Ovary (tissue), 9 donors: ENCODE results near the gene GSK3A. TPM values are rescaled to one million over a fixed set of nuclear protein-coding genes. Genes with fewer than 3 reads are reported as not detected.

Experiments used
- DNase-seq, 5 donors: peaks; one replicate each; pipeline ENCODE4 v3.0.0-alpha.2; 2019 to 2020
- H3K27ac ChIP-seq, 2 donors: fragments of 200-600 bp; one replicate each; pipeline versions ENCODE4 v1.5.1 to v1.8.0; 2019 to 2022
- H3K27me3 ChIP-seq: fragments of 200-600 bp; one replicate; pipeline ENCODE4 v1.8.0; 2022
- H3K36me3 ChIP-seq: fragments of 200-600 bp; sonication (generic); one replicate; pipeline ENCODE4 v1.5.1; 2019
- H3K4me1 ChIP-seq: one replicate; pipeline ENCODE4 v1.8.1; 2013; ENCODE audit warnings: mild to moderate bottlenecking, moderate library complexity; ENCODE audit not compliant: insufficient read depth
- H3K4me3 ChIP-seq: fragments of 200-600 bp; sonication (generic); one replicate; pipeline ENCODE4 v1.5.1; 2017
- H3K9me3 ChIP-seq, 2 donors: fragments of 200-600 bp in 1 of 2; sonication (generic) in 1 of 2; one replicate each; pipeline versions ENCODE4 v1.5.1 to v1.8.1; 2013 to 2019; ENCODE audit warnings: mild to moderate bottlenecking in 1 of 2, moderate library complexity in 1 of 2
- EP300 ChIP-seq: sonication (generic); formaldehyde crosslinking; IDR thresholded peaks from one replicate; pipeline ENCODE4 v1.6.1; 2017; ENCODE audit warnings: antibody characterized with exemption
- POLR2A ChIP-seq: fragments of 450-650 bp; IDR thresholded peaks from one replicate; pipeline ENCODE4 v1.6.1; 2017; ENCODE audit warnings: antibody characterized with exemption, mild to moderate bottlenecking, moderate library complexity
- WGBS, 3 donors: extraction: QIAGEN DNeasy Blood & Tissue Kit in 1 of 3; methylation state at CpG; one replicate each; pipeline versions ENCODE4 v1.1.5 to v1.1.7; 2013 to 2017; 5-methylcytosine and 5-hydroxymethylcytosine counted together
- intact Hi-C, 4 donors: fragments of 100-400 bp; cut with DNase I; formaldehyde crosslinking; loops; one replicate each; pipeline versions ENCODE4 v1.11.0 to v1.15.1; 2022 to 2023
- polyA plus RNA-seq, 2 donors: library from polyadenylated mRNA; stranded (reverse); fragments of 200-250 nt in 1 of 2; fragments of 350-450 nt in 1 of 2; fragmentation: Illumina TruSeq in 1 of 2; extraction: RNeasy Lipid Tissue Mini Kit (QIAGEN cat#74804) in 1 of 2; gene quantifications; one replicate each; pipeline ENCODE4 v1.2.3, GENCODE V29; 2013 to 2014
- total RNA-seq, 7 donors: library from RNA; depleted of rRNA in 2 of 7; stranded (reverse); fragments of >200 nt in 2 of 7; fragmentation: NEBNext Ultra II Directional in 3 of 7; extraction: Animal tissue kit (Norgen Biotek cat#: 25700) in 3 of 7; gene quantifications; one replicate each; pipeline versions ENCODE4 v1.1.0 to v1.2.4, GENCODE V29; 2016 to 2023
- TF ChIP-seq, protein P1 (sequence below), 3 donors: fragments of 450-650 bp in 2 of 3; fragments of 200-600 bp in 1 of 3; IDR thresholded peaks; one replicate each; pipeline versions ENCODE4 v1.5.1 to v1.8.0; 2016 to 2022; ENCODE audit warnings: antibody characterized with exemption in 3 of 3, mild to moderate bottlenecking in 1 of 3
- donor health status: DM: no; HTN: no; CAD: no; lungs with moderate emphysema.
- donor health status: DM: no; HTN: no; CAD: no.
- donor health status: Bipolar disorder and iron deficiency.
- donor health status: DM: yes; HTN: yes; CAD: no.
- donor health status: DM: no; HTN: no; CAD: no.
- donor health status: DM: yes; HTN: yes; CAD: no.

Gene GSK3A
- total and polyA plus RNA-seq, 9 donors, result 16.0 to 40.9 (median 34.9) TPM

DNA sequence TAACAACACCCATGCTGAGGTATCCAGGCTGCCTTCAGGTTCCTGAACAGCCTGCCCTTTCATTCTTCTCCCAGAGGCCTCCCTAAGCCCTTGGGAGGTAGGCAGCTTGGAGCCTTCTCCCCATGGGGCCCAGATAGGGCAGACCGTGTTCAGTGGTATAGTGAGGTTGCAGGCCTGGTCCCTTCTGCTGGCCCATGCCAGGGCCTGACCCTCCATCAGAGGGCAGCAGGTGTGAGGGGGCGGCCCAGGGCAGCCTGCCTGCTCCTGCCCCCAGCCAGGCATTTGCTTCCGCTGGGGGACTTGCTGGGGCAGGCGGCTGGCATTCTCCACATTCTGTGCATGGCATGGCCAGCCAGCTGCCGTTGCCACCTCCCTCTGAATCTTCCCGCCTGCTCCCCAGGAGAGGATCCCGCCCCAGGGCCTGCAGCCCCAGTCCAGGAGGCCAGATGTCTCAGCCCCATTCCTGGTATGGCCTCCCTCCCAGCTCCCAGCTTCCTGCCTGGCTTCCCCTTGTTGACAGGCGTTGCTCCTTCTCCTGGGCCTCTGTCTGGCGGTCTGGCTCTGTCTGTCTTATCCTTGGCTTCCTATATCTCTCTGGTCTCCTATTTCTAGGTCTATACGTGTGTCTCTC is 35.5 kb upstream of the GSK3A start:
- DNase-seq, result peak in 4 of 5 donors; percentile 34 to 50 (median 42)
- Histone ChIP-seq H3K4me3 (no peak overlapping the region), H3K4me1 (peaks cover 17% of the 10 kb centered on the region), H3K36me3 (no peaks in the 10 kb centered on the region), H3K9me3 (no peaks in the 10 kb centered on the region), H3K27ac (peak overlapping the region; percentile 24 to 98), H3K27me3 (no peaks in the 10 kb centered on the region)
- intact Hi-C loops, result no loop called here
- WGBS, 3 donors, result 49 to 57% (median 57%) methylated on average over 10 of the region's 10 CpGs
- TF ChIP-seq, protein P1, sequence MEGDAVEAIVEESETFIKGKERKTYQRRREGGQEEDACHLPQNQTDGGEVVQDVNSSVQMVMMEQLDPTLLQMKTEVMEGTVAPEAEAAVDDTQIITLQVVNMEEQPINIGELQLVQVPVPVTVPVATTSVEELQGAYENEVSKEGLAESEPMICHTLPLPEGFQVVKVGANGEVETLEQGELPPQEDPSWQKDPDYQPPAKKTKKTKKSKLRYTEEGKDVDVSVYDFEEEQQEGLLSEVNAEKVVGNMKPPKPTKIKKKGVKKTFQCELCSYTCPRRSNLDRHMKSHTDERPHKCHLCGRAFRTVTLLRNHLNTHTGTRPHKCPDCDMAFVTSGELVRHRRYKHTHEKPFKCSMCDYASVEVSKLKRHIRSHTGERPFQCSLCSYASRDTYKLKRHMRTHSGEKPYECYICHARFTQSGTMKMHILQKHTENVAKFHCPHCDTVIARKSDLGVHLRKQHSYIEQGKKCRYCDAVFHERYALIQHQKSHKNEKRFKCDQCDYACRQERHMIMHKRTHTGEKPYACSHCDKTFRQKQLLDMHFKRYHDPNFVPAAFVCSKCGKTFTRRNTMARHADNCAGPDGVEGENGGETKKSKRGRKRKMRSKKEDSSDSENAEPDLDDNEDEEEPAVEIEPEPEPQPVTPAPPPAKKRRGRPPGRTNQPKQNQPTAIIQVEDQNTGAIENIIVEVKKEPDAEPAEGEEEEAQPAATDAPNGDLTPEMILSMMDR (IDR thresholded peaks at IDR 0.05), result no peak
- no peak for TF ChIP-seq POLR2A
- no peak for TF ChIP-seq EP300

DNA sequence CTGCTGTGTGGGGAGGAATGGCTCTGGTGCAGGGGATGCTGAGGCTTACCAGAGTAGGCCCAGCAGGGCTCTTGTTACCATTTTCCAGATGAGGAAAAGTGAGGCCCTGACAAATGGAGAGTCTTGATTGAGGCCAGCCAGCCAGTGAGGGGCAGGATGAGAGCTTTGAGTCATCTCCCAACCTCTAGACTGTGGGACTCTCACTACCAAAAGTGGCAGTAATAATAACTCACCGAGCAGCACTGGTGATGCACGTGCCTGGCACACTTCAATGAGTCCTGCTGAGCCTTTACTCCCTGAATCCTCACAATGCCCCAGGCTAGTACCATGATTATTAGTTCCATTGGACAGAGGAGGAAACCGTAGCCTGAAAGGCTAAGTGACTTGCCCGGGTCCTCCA is 34.4 kb upstream of the GSK3A start:
- no peaks in the 10 kb centered on the region for H3K9me3 ChIP-seq
- no peaks in the 10 kb centered on the region for H3K27me3 ChIP-seq
- TF ChIP-seq EP300, result no peak
- TF ChIP-seq, protein P1 (IDR thresholded peaks at IDR 0.05), result no peak
- no peak for TF ChIP-seq POLR2A
- no peak for DNase-seq
- 82 to 85% (median 85%) methylated on average over 4 of the region's 4 CpGs for WGBS, 3 donors
- no peak overlapping the region for H3K4me3 ChIP-seq
- peaks cover 11% of the 10 kb centered on the region for H3K4me1 ChIP-seq
- intact Hi-C loops, result no loop called here
- no peaks in the 10 kb centered on the region for H3K36me3 ChIP-seq
- H3K27ac ChIP-seq, result no peak overlapping the region

DNA sequence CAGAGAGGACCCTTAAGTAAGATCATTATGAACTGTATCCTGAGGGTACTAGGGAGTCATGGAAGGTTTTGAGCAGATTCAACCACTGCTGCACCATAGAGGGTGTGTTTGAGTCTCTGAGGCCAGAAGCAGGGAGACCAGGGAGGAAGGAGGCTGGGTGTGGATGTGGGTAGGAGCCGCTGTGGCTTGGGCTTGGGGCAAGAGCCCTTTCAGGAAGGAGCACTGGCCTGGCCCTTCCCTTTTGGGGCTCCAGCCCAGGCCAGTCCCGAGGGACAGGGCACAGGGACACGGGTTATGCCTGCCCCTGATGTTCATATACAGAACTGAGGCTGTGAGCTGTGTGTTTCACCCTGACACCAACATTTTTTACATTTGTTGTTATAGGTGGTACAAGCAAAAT is 33.9 kb upstream of the GSK3A start:
- DNase-seq, result no peak
- H3K9me3 ChIP-seq, result no peaks in the 10 kb centered on the region
- no peak overlapping the region for H3K27ac ChIP-seq
- no peaks in the 10 kb centered on the region for H3K27me3 ChIP-seq
- no peaks in the 10 kb centered on the region for H3K36me3 ChIP-seq
- intact Hi-C loops, result no loop called here
- H3K4me1 ChIP-seq, result peaks cover 6% of the 10 kb centered on the region
- 64 to 77% (median 71%) methylated on average over 3 of the region's 3 CpGs for WGBS, 3 donors
- no peak overlapping the region for H3K4me3 ChIP-seq
- TF ChIP-seq EP300, result no peak
- TF ChIP-seq, protein P1 (IDR thresholded peaks at IDR 0.05), result no peak
- no peak for TF ChIP-seq POLR2A

DNA sequence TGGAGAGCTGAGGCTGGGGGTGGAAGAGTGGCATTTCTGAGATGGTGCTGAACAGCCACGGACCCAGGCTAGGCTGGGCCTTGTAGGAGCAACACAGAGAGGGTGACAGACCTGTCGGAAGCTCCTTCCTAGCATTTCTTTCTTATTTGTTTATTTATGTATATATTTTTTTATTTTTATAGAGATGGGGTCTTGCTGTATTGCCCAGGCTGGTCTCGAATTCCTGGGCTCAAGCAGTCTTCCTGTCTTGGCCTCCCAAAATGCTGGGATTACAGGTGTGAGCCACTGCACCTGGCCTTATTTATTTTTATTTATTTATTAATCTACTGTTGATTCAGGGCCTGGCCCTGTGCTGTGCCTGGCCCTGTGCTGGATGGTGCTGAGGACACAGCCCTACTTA is 33.1 kb upstream of the GSK3A start:
- Histone ChIP-seq H3K9me3 (no peaks in the 10 kb centered on the region), H3K27ac (no peak overlapping the region), H3K27me3 (no peaks in the 10 kb centered on the region), H3K4me3 (no peak overlapping the region), H3K36me3 (no peaks in the 10 kb centered on the region), H3K4me1 (peaks cover 7% of the 10 kb centered on the region)
- TF ChIP-seq, protein P1 (IDR thresholded peaks at IDR 0.05), result no peak
- TF ChIP-seq EP300 (no peak), POLR2A (no peak)
- WGBS, 3 donors, result 85 to 90% (median 88%) methylated on average over 3 of the region's 3 CpGs
- intact Hi-C loops, result no loop called here
- DNase-seq, result no peak
